ENCODE results near the gene PLEKHB1.
A peak's percentile ranks its signal among the peaks of the same experiment; 100 is the strongest.

Gene PLEKHB1

GRCh38 chr11:73661035-73661628 lies 14.8 kb downstream of the PLEKHB1 start:
- H3K4me3 ChIP-seq (ENCODE audit: low read length), result peak overlapping the region; percentile 60
- peak; percentile 77 for DNase-seq (ENCODE audit: low read depth)
- peak; percentile 92 for TF ChIP-seq CTCF (conservative IDR thresholded peaks at IDR 0.05; ENCODE audit: low read length)

- DNase-seq (ENCODE audit: low read depth), result no peak
- TF ChIP-seq CTCF (conservative IDR thresholded peaks at IDR 0.05; ENCODE audit: low read length), result no peak
- H3K4me3 ChIP-seq (ENCODE audit: low read length), result no peak overlapping the region
Observed at GRCh38 chr11:73662445-73663157, 16.2 kb downstream of the PLEKHB1 start.

- DNase-seq (ENCODE audit: low read depth), result no peak
- no peak overlapping the region for H3K4me3 ChIP-seq (ENCODE audit: low read length)
- no peak for TF ChIP-seq CTCF (conservative IDR thresholded peaks at IDR 0.05; ENCODE audit: low read length)
Observed at GRCh38 chr11:73663604-73664495, 17.5 kb downstream of the PLEKHB1 start.

- DNase-seq (ENCODE audit: low read depth), result no peak
- no peak overlapping the region for H3K4me3 ChIP-seq (ENCODE audit: low read length)
- no peak for TF ChIP-seq CTCF (conservative IDR thresholded peaks at IDR 0.05; ENCODE audit: low read length)
Observed at GRCh38 chr11:73664877-73665276, 18.5 kb downstream of the PLEKHB1 start.

GRCh38 chr11:73667891-73668290 lies 21.5 kb downstream of the PLEKHB1 start:
- no peak for TF ChIP-seq CTCF (conservative IDR thresholded peaks at IDR 0.05; ENCODE audit: low read length)
- H3K4me3 ChIP-seq (ENCODE audit: low read length), result no peak overlapping the region
- DNase-seq (ENCODE audit: low read depth), result no peak

GRCh38 chr11:73670808-73671207 lies 24.4 kb downstream of the PLEKHB1 start:
- TF ChIP-seq CTCF (conservative IDR thresholded peaks at IDR 0.05; ENCODE audit: low read length), result no peak
- no peak overlapping the region for H3K4me3 ChIP-seq (ENCODE audit: low read length)
- no peak for DNase-seq (ENCODE audit: low read depth)

Data from AG10803 (cell line).